Right atrium auricular region (tissue), 2 donors: ENCODE measurements around the gene KIF16B. TPM values are rescaled to one million over a fixed set of nuclear protein-coding genes. Genes with fewer than 3 reads are reported as not detected.

Experiments used
- DNase-seq: peaks from one replicate; pipeline ENCODE4 v3.0.0-alpha.2; 2019; ENCODE audit warnings: low spot score
- H3K27ac ChIP-seq, 2 donors: fragments of 200-600 bp; sonication (generic); 1 replicate in 1 of 2; 2 replicates in 1 of 2; pipeline ENCODE4 v1.5.1; 2016 to 2019
- H3K27me3 ChIP-seq, 2 donors: fragments of 200-600 bp; sonication (generic); one replicate each; pipeline versions ENCODE4 v1.5.1 to v1.6.0; 2017 to 2019
- H3K36me3 ChIP-seq: fragments of 200-600 bp; sonication (generic); one replicate; pipeline ENCODE4 v1.5.1; 2016
- H3K4me1 ChIP-seq, 2 donors: fragments of 200-600 bp; sonication (generic); one replicate each; pipeline versions ENCODE4 v1.5.1 to v1.6.0; 2017 to 2019
- H3K4me3 ChIP-seq, 2 donors: fragments of 200-600 bp; sonication (generic); 1 replicate in 1 of 2; 2 replicates in 1 of 2; pipeline ENCODE4 v1.5.1; 2017 to 2019; ENCODE audit warnings: mild to moderate bottlenecking in 1 of 2, moderate library complexity in 1 of 2
- H3K9me3 ChIP-seq, 2 donors: fragments of 200-600 bp; sonication (generic); one replicate each; pipeline ENCODE4 v1.5.1; 2019
- total RNA-seq, 2 donors: library from RNA; depleted of rRNA; stranded (reverse); fragments of >200 nt; gene quantifications; one replicate each; pipeline ENCODE4 v1.1.0, GENCODE V29; 2016
- TF ChIP-seq, protein P1 (sequence below), 2 donors: fragments of 200-600 bp; sonication (generic); IDR thresholded peaks; one replicate each; pipeline ENCODE4 v1.5.1; 2019; ENCODE audit warnings: antibody characterized with exemption in 2 of 2

Gene KIF16B
- total RNA-seq, 2 donors from 2014 or later: 11.2 to 23.0 TPM

DNA sequence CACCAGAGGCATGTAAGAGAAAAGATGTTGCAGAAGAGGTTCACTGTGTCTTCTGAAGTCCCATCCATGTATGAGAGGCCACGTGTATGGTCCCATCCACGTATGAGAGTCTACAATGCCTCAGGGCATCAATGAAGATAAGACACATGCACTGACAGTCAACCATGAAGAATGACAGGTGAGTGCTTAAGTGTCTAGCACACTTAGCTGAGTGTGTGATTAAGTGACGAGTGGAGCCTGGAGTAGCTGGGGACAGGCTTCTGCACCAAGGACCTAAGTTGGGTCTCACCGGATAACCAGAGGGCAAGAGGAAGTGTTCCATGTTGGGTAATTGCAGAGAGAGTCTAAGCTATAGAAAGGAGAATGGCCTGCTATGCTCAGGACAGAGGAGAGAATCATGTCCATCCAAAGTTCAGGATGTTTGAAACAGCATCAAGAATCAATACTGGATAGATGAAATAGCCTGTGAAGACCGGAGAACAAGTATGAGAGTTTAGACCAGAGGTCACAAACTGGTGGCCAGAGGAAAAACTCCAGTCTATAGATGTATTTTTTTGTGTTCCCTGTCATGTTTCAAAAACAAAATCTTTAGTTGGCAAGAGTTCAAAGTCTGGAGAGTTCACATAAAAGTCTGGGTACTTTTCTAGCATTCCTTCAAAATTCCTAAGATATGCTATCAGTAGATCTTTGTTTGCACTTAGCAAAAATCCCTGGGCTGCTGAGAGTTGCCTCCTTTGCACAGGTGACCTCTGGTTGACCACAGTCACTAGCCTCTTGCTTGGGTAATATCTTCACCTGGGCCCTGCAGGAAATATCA is 165.8 kb downstream of the KIF16B start:
- TF ChIP-seq, protein P1, sequence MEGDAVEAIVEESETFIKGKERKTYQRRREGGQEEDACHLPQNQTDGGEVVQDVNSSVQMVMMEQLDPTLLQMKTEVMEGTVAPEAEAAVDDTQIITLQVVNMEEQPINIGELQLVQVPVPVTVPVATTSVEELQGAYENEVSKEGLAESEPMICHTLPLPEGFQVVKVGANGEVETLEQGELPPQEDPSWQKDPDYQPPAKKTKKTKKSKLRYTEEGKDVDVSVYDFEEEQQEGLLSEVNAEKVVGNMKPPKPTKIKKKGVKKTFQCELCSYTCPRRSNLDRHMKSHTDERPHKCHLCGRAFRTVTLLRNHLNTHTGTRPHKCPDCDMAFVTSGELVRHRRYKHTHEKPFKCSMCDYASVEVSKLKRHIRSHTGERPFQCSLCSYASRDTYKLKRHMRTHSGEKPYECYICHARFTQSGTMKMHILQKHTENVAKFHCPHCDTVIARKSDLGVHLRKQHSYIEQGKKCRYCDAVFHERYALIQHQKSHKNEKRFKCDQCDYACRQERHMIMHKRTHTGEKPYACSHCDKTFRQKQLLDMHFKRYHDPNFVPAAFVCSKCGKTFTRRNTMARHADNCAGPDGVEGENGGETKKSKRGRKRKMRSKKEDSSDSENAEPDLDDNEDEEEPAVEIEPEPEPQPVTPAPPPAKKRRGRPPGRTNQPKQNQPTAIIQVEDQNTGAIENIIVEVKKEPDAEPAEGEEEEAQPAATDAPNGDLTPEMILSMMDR (IDR thresholded peaks at IDR 0.05): no peak
- no peak overlapping the region for H3K4me3 ChIP-seq
- H3K9me3 ChIP-seq: peaks cover 0 to 22% of the 10 kb centered on the region in 2 donors
- H3K4me1 ChIP-seq: no peaks in the 10 kb centered on the region
- peaks cover 19% of the 10 kb centered on the region for H3K36me3 ChIP-seq
- no peaks in the 10 kb centered on the region for H3K27me3 ChIP-seq
- no peak for DNase-seq
- no peak overlapping the region for H3K27ac ChIP-seq

GRCh38 chr20:16405254-16405653 is 168.0 kb downstream of the KIF16B start:
- Histone ChIP-seq H3K27me3 (no peaks in the 10 kb centered on the region), H3K4me3 (no peak overlapping the region), H3K4me1 (no peaks in the 10 kb centered on the region), H3K36me3 (peaks cover 19% of the 10 kb centered on the region), H3K9me3 (peaks cover 0 to under 1% of the 10 kb centered on the region in 2 donors), H3K27ac (no peak overlapping the region)
- DNase-seq: no peak
- TF ChIP-seq, protein P1 (IDR thresholded peaks at IDR 0.05): no peak

- H3K9me3 ChIP-seq: no peaks in the 10 kb centered on the region
- no peaks in the 10 kb centered on the region for H3K27me3 ChIP-seq
- DNase-seq: no peak
- H3K27ac ChIP-seq: no peak overlapping the region
- H3K4me1 ChIP-seq: no peaks in the 10 kb centered on the region
- TF ChIP-seq, protein P1 (IDR thresholded peaks at IDR 0.05): no peak
- H3K36me3 ChIP-seq: peaks cover 19% of the 10 kb centered on the region
- no peak overlapping the region for H3K4me3 ChIP-seq
Measured at GRCh38 chr20:16404640-16405039, 168.6 kb downstream of the KIF16B start.

GRCh38 chr20:16404171-16404570 is 169.1 kb downstream of the KIF16B start:
- no peaks in the 10 kb centered on the region for H3K4me1 ChIP-seq
- no peak overlapping the region for H3K4me3 ChIP-seq
- no peak overlapping the region for H3K27ac ChIP-seq
- TF ChIP-seq, protein P1 (IDR thresholded peaks at IDR 0.05): no peak
- peaks cover 19% of the 10 kb centered on the region for H3K36me3 ChIP-seq
- DNase-seq: no peak
- H3K9me3 ChIP-seq: no peaks in the 10 kb centered on the region
- H3K27me3 ChIP-seq: no peaks in the 10 kb centered on the region

- H3K36me3 ChIP-seq: peaks cover 13% of the 10 kb centered on the region
- TF ChIP-seq, protein P1 (IDR thresholded peaks at IDR 0.05): no peak
- DNase-seq: no peak
- H3K4me3 ChIP-seq: no peak overlapping the region
- H3K27ac ChIP-seq: no peak overlapping the region
- H3K27me3 ChIP-seq: no peaks in the 10 kb centered on the region
- H3K9me3 ChIP-seq: no peaks in the 10 kb centered on the region
- peaks cover 0 to 13% of the 10 kb centered on the region in 2 donors for H3K4me1 ChIP-seq
Measured at GRCh38 chr20:16400234-16400633, 173.0 kb downstream of the KIF16B start.
